ENCODE measurements around the gene ITPR1. TPM values are rescaled to one million over a fixed set of nuclear protein-coding genes. Genes with fewer than 3 reads are reported as not detected.

The ITPR1 gene
- total and polyA plus RNA-seq, 2 experiments from 2014 or later: 6.8 to 21.0 TPM

DNA sequence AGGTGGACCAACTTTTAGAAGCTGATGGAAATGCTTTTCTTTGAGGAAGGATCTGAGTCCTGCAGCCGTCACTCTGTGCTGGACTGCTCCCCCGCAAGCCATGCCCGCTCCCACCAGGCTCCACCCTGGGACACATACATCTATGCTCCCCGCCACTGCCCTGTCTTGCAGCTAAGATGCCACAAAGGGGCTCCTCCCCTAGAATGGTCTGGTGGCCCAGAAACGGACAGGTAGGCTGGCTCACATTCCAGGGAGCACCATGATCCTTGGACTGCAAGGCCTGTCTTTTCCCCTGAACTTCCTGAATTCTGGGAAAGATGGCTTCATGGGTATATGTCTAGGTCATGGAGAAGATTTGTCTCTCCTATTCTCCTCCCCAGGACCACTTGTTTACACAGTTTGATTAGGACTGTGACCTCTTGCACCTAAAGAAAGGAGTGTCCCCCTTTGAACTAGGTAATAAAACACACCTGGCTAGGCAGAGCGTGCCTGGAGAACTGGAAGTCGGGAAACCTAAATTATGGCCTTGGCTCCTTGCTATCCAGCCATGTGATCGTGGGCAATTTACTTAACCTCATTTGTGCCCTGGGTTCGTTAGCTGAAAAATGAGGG is 265.2 kb downstream of the ITPR1 start:
- H3K4me3 Mint-ChIP-seq: no peak overlapping the region
- H2AFZ ChIP-seq: no peak overlapping the region
- H3K4me1 Mint-ChIP-seq: no peaks in the 10 kb centered on the region

More for the DNA sequence above, 265.2 kb downstream of the ITPR1 start:
- Histone ChIP-seq H3K4me3 (no peak overlapping the region), H3K27ac (ENCODE audit: low read depth) (no peak overlapping the region), H3K9me2 (ENCODE audit: insufficient read depth) (no peaks in the 10 kb centered on the region), H3K4me2 (no peak overlapping the region), H3F3A (replicated peaks; ENCODE audit: low read depth) (no peaks in the 10 kb centered on the region), H4K20me1 (replicated peaks; ENCODE audit: insufficient read depth) (no peaks in the 10 kb centered on the region), H3K36me3 (ENCODE audit: insufficient read depth) (no peaks in the 10 kb centered on the region), H3K79me2 (replicated peaks; ENCODE audit: insufficient read depth) (no peaks in the 10 kb centered on the region), H3K27me3 (ENCODE audit: insufficient read depth) (no peaks in the 10 kb centered on the region), H3K4me1 (ENCODE audit: insufficient read depth) (no peaks in the 10 kb centered on the region)
- H3K36me3 Mint-ChIP-seq (ENCODE audit: low read depth): peaks cover 5% of the 10 kb centered on the region; the same call in 2 of the 3 replicates
- H3K27me3 Mint-ChIP-seq (ENCODE audit: insufficient read depth, low read depth, poor library complexity): no peaks in the 10 kb centered on the region
- TF ChIP-seq, protein P1, sequence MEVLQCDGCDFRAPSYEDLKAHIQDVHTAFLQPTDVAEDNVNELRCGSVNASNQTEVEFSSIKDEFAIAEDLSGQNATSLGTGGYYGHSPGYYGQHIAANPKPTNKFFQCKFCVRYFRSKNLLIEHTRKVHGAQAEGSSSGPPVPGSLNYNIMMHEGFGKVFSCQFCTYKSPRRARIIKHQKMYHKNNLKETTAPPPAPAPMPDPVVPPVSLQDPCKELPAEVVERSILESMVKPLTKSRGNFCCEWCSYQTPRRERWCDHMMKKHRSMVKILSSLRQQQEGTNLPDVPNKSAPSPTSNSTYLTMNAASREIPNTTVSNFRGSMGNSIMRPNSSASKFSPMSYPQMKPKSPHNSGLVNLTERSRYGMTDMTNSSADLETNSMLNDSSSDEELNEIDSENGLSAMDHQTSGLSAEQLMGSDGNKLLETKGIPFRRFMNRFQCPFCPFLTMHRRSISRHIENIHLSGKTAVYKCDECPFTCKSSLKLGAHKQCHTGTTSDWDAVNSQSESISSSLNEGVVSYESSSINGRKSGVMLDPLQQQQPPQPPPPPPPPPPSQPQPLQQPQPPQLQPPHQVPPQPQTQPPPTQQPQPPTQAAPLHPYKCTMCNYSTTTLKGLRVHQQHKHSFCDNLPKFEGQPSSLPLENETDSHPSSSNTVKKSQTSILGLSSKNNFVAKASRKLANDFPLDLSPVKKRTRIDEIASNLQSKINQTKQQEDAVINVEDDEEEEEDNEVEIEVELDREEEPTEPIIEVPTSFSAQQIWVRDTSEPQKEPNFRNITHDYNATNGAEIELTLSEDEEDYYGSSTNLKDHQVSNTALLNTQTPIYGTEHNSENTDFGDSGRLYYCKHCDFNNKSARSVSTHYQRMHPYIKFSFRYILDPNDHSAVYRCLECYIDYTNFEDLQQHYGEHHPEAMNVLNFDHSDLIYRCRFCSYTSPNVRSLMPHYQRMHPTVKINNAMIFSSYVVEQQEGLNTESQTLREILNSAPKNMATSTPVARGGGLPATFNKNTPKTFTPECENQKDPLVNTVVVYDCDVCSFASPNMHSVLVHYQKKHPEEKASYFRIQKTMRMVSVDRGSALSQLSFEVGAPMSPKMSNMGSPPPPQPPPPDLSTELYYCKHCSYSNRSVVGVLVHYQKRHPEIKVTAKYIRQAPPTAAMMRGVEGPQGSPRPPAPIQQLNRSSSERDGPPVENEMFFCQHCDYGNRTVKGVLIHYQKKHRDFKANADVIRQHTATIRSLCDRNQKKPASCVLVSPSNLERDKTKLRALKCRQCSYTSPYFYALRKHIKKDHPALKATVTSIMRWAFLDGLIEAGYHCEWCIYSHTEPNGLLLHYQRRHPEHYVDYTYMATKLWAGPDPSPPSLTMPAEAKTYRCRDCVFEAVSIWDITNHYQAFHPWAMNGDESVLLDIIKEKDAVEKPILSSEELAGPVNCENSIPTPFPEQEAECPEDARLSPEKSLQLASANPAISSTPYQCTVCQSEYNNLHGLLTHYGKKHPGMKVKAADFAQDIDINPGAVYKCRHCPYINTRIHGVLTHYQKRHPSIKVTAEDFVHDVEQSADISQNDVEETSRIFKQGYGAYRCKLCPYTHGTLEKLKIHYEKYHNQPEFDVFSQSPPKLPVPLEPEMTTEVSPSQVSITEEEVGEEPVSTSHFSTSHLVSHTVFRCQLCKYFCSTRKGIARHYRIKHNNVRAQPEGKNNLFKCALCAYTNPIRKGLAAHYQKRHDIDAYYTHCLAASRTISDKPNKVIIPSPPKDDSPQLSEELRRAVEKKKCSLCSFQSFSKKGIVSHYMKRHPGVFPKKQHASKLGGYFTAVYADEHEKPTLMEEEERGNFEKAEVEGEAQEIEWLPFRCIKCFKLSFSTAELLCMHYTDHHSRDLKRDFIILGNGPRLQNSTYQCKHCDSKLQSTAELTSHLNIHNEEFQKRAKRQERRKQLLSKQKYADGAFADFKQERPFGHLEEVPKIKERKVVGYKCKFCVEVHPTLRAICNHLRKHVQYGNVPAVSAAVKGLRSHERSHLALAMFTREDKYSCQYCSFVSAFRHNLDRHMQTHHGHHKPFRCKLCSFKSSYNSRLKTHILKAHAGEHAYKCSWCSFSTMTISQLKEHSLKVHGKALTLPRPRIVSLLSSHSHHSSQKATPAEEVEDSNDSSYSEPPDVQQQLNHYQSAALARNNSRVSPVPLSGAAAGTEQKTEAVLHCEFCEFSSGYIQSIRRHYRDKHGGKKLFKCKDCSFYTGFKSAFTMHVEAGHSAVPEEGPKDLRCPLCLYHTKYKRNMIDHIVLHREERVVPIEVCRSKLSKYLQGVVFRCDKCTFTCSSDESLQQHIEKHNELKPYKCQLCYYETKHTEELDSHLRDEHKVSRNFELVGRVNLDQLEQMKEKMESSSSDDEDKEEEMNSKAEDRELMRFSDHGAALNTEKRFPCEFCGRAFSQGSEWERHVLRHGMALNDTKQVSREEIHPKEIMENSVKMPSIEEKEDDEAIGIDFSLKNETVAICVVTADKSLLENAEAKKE (CRISPR knock-in tag; IDR thresholded peaks at IDR 0.05): no peak
- TF ChIP-seq CREB1 (CRISPR knock-in tag; IDR thresholded peaks at IDR 0.05; ENCODE audit: low read depth) (no peak), ZNF114 (CRISPR knock-in tag; IDR thresholded peaks at IDR 0.05) (no peak), EZH2 (IDR thresholded peaks at IDR 0.05; ENCODE audit: low read depth, unreplicated experiment) (no peak), POLR2AphosphoS5 (IDR thresholded peaks at IDR 0.05; ENCODE audit: low read depth) (no peak), JUNB (IDR thresholded peaks at IDR 0.05; ENCODE audit: unreplicated experiment) (no peak), NANOG (IDR thresholded peaks at IDR 0.05; ENCODE audit: borderline replicate concordance) (no peak), ZNF331 (CRISPR knock-in tag; IDR thresholded peaks at IDR 0.05; ENCODE audit: low read depth) (no peak)
- TF ChIP-seq, protein P2, sequence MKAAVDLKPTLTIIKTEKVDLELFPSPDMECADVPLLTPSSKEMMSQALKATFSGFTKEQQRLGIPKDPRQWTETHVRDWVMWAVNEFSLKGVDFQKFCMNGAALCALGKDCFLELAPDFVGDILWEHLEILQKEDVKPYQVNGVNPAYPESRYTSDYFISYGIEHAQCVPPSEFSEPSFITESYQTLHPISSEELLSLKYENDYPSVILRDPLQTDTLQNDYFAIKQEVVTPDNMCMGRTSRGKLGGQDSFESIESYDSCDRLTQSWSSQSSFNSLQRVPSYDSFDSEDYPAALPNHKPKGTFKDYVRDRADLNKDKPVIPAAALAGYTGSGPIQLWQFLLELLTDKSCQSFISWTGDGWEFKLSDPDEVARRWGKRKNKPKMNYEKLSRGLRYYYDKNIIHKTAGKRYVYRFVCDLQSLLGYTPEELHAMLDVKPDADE (IDR thresholded peaks at IDR 0.05): no peak
- TF ChIP-seq, protein P3, sequence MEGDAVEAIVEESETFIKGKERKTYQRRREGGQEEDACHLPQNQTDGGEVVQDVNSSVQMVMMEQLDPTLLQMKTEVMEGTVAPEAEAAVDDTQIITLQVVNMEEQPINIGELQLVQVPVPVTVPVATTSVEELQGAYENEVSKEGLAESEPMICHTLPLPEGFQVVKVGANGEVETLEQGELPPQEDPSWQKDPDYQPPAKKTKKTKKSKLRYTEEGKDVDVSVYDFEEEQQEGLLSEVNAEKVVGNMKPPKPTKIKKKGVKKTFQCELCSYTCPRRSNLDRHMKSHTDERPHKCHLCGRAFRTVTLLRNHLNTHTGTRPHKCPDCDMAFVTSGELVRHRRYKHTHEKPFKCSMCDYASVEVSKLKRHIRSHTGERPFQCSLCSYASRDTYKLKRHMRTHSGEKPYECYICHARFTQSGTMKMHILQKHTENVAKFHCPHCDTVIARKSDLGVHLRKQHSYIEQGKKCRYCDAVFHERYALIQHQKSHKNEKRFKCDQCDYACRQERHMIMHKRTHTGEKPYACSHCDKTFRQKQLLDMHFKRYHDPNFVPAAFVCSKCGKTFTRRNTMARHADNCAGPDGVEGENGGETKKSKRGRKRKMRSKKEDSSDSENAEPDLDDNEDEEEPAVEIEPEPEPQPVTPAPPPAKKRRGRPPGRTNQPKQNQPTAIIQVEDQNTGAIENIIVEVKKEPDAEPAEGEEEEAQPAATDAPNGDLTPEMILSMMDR (conservative IDR thresholded peaks at IDR 0.05; ENCODE audit: low read depth in 2 of 2): no peak
- DNase-seq (ENCODE audit: low spot score) (no peak), ATAC-seq (no peak)
- no peak overlapping the region for H3K27ac Mint-ChIP-seq
- 0 out of 3 replicates have a peak, but pooled peaks cover 1% of the 10 kb centered on the region for H3K9me3 Mint-ChIP-seq

Data from GM23338 (cell line).